ENCODE measurements around the gene GM2A.

- TF ChIP-seq POLR2AphosphoS5 (IDR thresholded peaks at IDR 0.05; ENCODE audit: borderline replicate concordance, low read depth, low read length) (no peak), EZH2 (IDR thresholded peaks at IDR 0.05) (no peak), FOXP2 (optimal IDR thresholded peaks at IDR 0.05; ENCODE audit: control extremely low read depth, extremely low read length, insufficient read depth) (no peak)
These were observed 33.2 kb upstream of the GM2A start for GRCh38 chr5:151219789-151220188.
